Gastroesophageal sphincter (tissue), 3 donors: ENCODE measurements around the gene TOMM6.

ENCODE experiments used
- EP300 ChIP-seq: sonication (generic); formaldehyde crosslinking; IDR thresholded peaks from one replicate; pipeline ENCODE4 v1.6.1; 2017; ENCODE audit warnings: antibody characterized with exemption, mild to moderate bottlenecking
- POLR2A ChIP-seq, 2 donors: fragments of 450-650 bp; IDR thresholded peaks; one replicate each; pipeline ENCODE4 v1.6.1; 2017; ENCODE audit warnings: antibody characterized with exemption in 2 of 2, mild to moderate bottlenecking in 2 of 2, moderate library complexity in 1 of 2
- POLR2AphosphoS5 ChIP-seq: sonication (generic); formaldehyde crosslinking; IDR thresholded peaks from one replicate; pipeline ENCODE4 v1.6.1; 2017; ENCODE audit warnings: antibody characterized with exemption
- TF ChIP-seq, protein P1 (sequence below), 4 experiments: fragments of 200-600 bp in 2 of 4; fragments of 450-650 bp in 2 of 4; sonication (generic) in 1 of 4; IDR thresholded peaks; one replicate each; pipeline ENCODE4 v1.5.1; 2017 to 2019; ENCODE audit warnings: antibody characterized with exemption in 4 of 4, mild to moderate bottlenecking in 2 of 4, moderate library complexity in 2 of 4

DNA sequence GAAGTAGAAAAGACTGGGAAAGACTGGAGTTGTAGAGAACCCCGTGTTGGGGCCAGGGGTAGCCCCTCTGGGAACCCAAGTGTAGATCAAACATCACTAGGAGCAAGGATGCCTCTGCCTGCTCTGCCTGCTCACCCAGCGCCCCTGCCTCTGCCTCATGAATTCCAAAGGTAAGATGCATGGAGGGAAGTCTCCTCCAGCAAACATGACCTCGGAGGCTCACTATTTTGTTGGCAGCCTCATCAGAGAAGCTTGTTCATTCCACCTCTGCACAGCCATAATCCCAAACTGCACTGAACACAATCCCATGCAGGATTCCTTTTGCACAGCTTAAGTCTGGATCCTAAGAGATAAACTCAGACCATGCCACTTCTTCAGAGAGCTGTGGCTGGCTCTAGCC, 12.7 kb upstream of the TOMM6 start:
- TF ChIP-seq, protein P1, sequence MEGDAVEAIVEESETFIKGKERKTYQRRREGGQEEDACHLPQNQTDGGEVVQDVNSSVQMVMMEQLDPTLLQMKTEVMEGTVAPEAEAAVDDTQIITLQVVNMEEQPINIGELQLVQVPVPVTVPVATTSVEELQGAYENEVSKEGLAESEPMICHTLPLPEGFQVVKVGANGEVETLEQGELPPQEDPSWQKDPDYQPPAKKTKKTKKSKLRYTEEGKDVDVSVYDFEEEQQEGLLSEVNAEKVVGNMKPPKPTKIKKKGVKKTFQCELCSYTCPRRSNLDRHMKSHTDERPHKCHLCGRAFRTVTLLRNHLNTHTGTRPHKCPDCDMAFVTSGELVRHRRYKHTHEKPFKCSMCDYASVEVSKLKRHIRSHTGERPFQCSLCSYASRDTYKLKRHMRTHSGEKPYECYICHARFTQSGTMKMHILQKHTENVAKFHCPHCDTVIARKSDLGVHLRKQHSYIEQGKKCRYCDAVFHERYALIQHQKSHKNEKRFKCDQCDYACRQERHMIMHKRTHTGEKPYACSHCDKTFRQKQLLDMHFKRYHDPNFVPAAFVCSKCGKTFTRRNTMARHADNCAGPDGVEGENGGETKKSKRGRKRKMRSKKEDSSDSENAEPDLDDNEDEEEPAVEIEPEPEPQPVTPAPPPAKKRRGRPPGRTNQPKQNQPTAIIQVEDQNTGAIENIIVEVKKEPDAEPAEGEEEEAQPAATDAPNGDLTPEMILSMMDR (IDR thresholded peaks at IDR 0.05): no peak
- TF ChIP-seq EP300: no peak
- no peak for TF ChIP-seq POLR2A (IDR thresholded peaks at IDR 0.05)
- TF ChIP-seq POLR2AphosphoS5: no peak
